Osteoblast (primary cell): Measurements from ENCODE around the gene RNF145. TPM values are rescaled to one million over a fixed set of nuclear protein-coding genes. Genes with fewer than 3 reads are reported as not detected.

Source experiments
- DNase-seq: peaks from one replicate; pipeline ENCODE4 v3.0.0; 2011; ENCODE audit warnings: low spot score, mixed read lengths; ENCODE audit not compliant: insufficient read length; ENCODE audit errors: missing footprints
- H2AFZ ChIP-seq: 2 replicates; pipeline ENCODE4 v1.6.0; 2011; ENCODE audit warnings: mild to moderate bottlenecking, low read length
- H3K27ac ChIP-seq: 2 replicates; pipeline ENCODE4 v1.5.1; 2011; ENCODE audit warnings: mild to moderate bottlenecking, low read depth, low read length, moderate library complexity
- H3K27me3 ChIP-seq: 2 replicates; pipeline ENCODE4 v1.6.0; 2012; ENCODE audit warnings: mild to moderate bottlenecking, control low read depth, inconsistent platforms, low read length, moderate library complexity; ENCODE audit not compliant: insufficient read depth
- H3K36me3 ChIP-seq: 2 replicates; pipeline ENCODE4 v1.5.1; 2011; ENCODE audit warnings: mild to moderate bottlenecking, low read length, control low read depth, moderate library complexity; ENCODE audit not compliant: insufficient read depth
- H3K4me1 ChIP-seq: 2 replicates; pipeline ENCODE4 v1.5.1; 2011; ENCODE audit warnings: mild to moderate bottlenecking, low read length, control low read depth, moderate library complexity; ENCODE audit not compliant: insufficient read depth
- H3K4me2 ChIP-seq: 2 replicates; pipeline ENCODE4 v1.6.0; 2011; ENCODE audit warnings: mild to moderate bottlenecking, low read length; ENCODE audit not compliant: insufficient read depth
- H3K4me3 ChIP-seq: fragments of 200-600 bp; sonication (generic); 3 replicates; pipeline ENCODE4 v1.5.1; 2012; ENCODE audit warnings: mild to moderate bottlenecking, low read length, inconsistent platforms; ENCODE audit not compliant: insufficient read depth
- H3K79me2 ChIP-seq: 2 replicates; pipeline ENCODE4 v1.6.0; 2012; ENCODE audit warnings: mild to moderate bottlenecking, low read length, control low read depth, inconsistent platforms; ENCODE audit not compliant: insufficient read depth
- H3K9me3 ChIP-seq: 2 replicates; pipeline ENCODE4 v1.5.1; 2011; ENCODE audit warnings: low read depth, low read length, control low read depth
- H4K20me1 ChIP-seq: 2 replicates; pipeline ENCODE4 v1.6.0; 2012; ENCODE audit warnings: mild to moderate bottlenecking, low read length, control low read depth; ENCODE audit not compliant: insufficient read depth
- total RNA-seq: library from RNA; depleted of rRNA; stranded (reverse); fragments of >200 nt; gene quantifications from 2 replicates; pipeline ENCODE4 v1.2.3, GENCODE V29; 2012
- TF ChIP-seq, protein P1 (sequence below): IDR thresholded peaks from 2 replicates; pipeline ENCODE4 v1.5.1; 2011; ENCODE audit warnings: mild to moderate bottlenecking, low read depth, low read length, moderate library complexity; ENCODE audit errors: extremely low read depth

Gene RNF145
- total RNA-seq, 1 donor: 38.4 TPM

- H3K36me3 ChIP-seq: no peaks in the 10 kb centered on the region
- no peak overlapping the region for H2AFZ ChIP-seq
- H3K4me1 ChIP-seq: peaks cover 19% of the 10 kb centered on the region
- H3K27ac ChIP-seq: no peak overlapping the region
- TF ChIP-seq, protein P1, sequence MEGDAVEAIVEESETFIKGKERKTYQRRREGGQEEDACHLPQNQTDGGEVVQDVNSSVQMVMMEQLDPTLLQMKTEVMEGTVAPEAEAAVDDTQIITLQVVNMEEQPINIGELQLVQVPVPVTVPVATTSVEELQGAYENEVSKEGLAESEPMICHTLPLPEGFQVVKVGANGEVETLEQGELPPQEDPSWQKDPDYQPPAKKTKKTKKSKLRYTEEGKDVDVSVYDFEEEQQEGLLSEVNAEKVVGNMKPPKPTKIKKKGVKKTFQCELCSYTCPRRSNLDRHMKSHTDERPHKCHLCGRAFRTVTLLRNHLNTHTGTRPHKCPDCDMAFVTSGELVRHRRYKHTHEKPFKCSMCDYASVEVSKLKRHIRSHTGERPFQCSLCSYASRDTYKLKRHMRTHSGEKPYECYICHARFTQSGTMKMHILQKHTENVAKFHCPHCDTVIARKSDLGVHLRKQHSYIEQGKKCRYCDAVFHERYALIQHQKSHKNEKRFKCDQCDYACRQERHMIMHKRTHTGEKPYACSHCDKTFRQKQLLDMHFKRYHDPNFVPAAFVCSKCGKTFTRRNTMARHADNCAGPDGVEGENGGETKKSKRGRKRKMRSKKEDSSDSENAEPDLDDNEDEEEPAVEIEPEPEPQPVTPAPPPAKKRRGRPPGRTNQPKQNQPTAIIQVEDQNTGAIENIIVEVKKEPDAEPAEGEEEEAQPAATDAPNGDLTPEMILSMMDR: no peak
- no peak overlapping the region for H3K4me3 ChIP-seq
- no peaks in the 10 kb centered on the region for H3K27me3 ChIP-seq
- peak overlapping the region; percentile 81 for H3K4me2 ChIP-seq
- H3K9me3 ChIP-seq: no peaks in the 10 kb centered on the region
- H3K79me2 ChIP-seq: no peaks in the 10 kb centered on the region
- no peaks in the 10 kb centered on the region for H4K20me1 ChIP-seq
- DNase-seq: no peak
Observed at GRCh38 chr5:159131951-159132350, 77.4 kb downstream of the RNF145 start.

DNA sequence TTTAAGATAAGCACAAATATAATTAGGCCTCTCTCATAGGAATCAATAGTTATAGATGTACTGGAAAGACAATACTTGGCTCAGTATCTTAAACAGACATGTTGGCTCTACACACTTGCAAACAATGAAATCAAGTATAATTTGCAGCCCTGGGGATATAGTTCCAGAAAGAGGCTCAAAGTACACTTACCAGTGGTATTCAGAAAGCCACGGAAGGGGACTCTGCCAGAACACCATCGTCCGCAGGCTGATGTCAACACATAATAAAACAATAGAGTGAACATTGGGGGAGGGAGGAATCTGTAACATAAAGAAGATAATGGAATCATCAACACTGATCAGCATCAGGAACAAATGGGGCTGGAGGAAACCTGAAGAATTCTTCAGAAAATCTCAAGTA, 78.5 kb downstream of the RNF145 start:
- DNase-seq: no peak
- peaks cover 15% of the 10 kb centered on the region for H3K4me1 ChIP-seq
- no peaks in the 10 kb centered on the region for H3K9me3 ChIP-seq
- H3K4me2 ChIP-seq: no peak overlapping the region
- no peak overlapping the region for H2AFZ ChIP-seq
- H3K36me3 ChIP-seq: no peaks in the 10 kb centered on the region
- no peak overlapping the region for H3K4me3 ChIP-seq
- no peaks in the 10 kb centered on the region for H3K27me3 ChIP-seq
- H3K79me2 ChIP-seq: no peaks in the 10 kb centered on the region
- H3K27ac ChIP-seq: no peak overlapping the region
- no peaks in the 10 kb centered on the region for H4K20me1 ChIP-seq
- TF ChIP-seq, protein P1: no peak

DNA sequence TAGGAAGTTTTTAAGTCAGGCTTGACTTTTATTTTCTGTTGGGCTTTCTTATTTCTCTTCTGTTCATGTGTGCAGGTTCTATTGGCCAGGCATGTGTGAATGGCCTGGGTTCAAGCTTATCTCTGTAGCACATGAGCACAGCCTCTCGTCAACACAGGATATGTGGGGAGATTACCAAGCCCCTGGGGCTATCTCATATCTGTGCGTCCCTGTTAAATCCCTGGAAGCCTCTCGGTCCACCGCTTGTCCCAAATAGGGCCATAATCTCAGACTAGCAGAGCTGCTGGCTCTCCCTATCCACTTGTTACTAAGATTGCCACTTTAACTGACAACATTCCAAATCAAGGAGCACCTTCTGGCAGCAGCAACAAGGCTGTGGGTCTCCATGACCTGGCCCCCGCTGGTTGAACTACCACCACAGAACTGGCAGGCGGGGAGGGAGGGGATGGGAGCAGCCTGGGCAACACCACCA, 81.2 kb downstream of the RNF145 start:
- H3K4me3 ChIP-seq: no peak overlapping the region
- no peaks in the 10 kb centered on the region for H3K27me3 ChIP-seq
- H3K27ac ChIP-seq: no peak overlapping the region
- H3K36me3 ChIP-seq: no peaks in the 10 kb centered on the region
- H3K79me2 ChIP-seq: no peaks in the 10 kb centered on the region
- peaks cover 2% of the 10 kb centered on the region for H3K9me3 ChIP-seq
- H2AFZ ChIP-seq: no peak overlapping the region
- no peaks in the 10 kb centered on the region for H4K20me1 ChIP-seq
- no peak for DNase-seq
- no peak overlapping the region for H3K4me2 ChIP-seq
- TF ChIP-seq, protein P1: no peak
- peaks cover 11% of the 10 kb centered on the region for H3K4me1 ChIP-seq

- Histone ChIP-seq H3K4me3 (no peak overlapping the region), H3K27ac (no peak overlapping the region), H3K4me2 (no peak overlapping the region), H2AFZ (no peak overlapping the region), H3K79me2 (no peaks in the 10 kb centered on the region), H4K20me1 (no peaks in the 10 kb centered on the region), H3K27me3 (no peaks in the 10 kb centered on the region), H3K36me3 (no peaks in the 10 kb centered on the region), H3K4me1 (no peaks in the 10 kb centered on the region), H3K9me3 (peaks cover 2% of the 10 kb centered on the region)
- DNase-seq: no peak
- TF ChIP-seq, protein P1: no peak
Observed at GRCh38 chr5:159123700-159124099, 85.7 kb downstream of the RNF145 start.
